GM18526 (cell line): ENCODE results near the gene GRB14.

Source experiments
- POLR2A ChIP-seq: IDR thresholded peaks from 3 replicates; pipeline ENCODE4 v1.6.1; 2011; ENCODE audit not compliant: insufficient read length; ENCODE audit errors: extremely low read depth

The GRB14 gene

DNA sequence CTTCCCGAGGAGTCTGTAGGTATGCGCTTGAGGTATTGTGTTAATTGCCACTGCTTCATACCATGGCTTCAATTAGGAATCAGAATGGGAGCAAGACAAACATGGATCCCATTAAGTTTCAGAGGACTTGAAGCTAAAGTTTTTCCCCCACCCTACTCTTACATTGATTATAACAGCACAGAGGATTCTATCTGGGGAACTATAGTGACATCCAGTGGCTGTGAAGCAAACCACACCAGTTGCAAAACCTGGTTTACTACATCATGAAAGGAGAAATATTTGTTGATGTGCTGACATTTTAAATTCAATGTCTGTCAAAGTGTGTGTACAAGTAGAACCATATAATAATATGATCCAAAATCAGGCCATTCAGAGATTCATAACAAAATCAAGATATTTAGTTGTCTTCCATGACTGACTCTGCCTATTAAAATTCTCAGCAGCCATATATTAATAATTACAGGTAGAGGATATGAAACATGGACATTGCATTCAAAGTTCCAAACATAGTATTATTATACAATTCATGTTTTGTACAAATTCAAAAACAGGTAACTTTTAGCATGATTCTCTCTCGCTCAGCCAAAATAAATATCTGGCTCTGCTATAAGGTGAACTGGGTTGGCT lies 82.9 kb downstream of the GRB14 start:
- TF ChIP-seq POLR2A: no peak

GRCh38 chr2:164535280-164536025 lies 85.8 kb downstream of the GRB14 start:
- no peak for TF ChIP-seq POLR2A

DNA sequence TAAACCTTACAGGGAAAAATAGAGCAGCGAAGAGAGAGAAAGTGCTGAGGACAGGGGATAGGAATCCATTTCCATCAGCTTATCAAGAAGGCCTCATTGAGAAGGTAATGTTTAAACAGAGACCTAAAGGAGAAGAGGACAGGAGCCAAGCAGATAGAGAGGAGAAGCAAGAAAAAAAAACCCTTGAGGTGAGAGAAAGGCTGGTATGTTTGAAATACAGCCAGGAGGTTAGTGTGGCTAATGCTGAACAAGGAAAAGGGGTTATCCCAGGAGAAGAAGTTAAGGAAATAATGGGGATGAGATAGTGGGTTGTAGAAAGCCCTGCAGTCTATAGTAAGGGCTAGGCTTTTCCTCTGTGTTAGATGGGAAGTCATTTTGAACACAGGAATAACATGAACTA lies 90.8 kb downstream of the GRB14 start:
- no peak for TF ChIP-seq POLR2A

DNA sequence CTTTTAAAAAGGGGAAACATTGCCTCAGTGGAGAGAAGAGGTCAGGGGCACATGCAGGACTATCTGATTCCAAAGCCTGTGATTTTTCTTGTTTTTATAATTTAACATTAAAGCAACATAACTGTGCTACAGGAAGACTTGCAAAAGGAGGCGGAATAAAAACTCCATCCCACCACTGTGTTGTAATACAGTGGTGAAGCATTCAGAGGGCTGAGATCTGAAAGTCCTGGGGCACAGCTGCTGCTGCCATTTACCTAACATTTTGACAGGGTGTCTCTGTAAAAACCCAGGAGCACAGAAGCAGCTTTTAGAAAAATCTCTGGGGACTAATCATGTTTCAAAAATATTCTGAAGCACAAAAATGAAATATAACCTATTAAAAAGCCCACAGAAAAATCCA lies 97.6 kb downstream of the GRB14 start:
- TF ChIP-seq POLR2A: no peak

DNA sequence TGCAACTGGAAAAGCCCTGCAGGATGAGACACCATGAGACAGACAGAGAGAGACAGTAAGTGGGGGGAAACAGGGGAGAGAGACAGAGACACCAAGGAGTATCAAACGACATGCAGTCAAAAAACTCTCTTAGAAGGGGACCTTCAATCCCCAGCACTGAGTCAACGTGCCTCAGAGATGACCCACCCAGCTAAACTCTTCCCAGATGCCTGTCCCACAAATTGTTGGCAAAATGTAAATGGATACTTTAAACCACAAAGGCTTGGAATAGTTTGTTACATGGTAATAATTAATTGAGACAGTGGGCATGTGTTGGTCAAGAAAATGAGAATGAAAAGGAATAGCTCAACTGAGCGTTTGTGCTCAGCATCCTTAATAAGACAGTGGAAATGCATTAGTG lies 98.3 kb downstream of the GRB14 start:
- TF ChIP-seq POLR2A: no peak

- no peak for TF ChIP-seq POLR2A
Observed at GRCh38 chr2:164522561-164522981, 98.7 kb downstream of the GRB14 start.

DNA sequence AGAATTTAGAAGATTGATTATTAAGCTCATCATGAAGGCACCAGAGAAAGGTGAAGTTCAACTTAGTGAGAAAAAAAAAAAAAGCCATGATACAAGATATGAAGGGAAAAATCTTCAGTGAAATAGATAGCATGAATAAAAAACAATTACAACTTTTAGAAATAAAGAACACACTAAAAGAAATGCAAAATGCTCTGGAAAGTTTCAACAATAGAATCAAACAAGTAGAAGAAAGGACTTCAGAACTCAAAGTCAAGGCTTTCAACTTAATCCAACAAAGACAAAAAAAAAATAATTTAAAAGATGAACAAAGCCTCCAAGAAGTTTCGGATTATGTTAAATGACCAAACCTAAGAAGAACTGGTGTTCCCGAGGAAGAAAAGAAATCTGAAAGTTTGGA lies 105.5 kb downstream of the GRB14 start:
- TF ChIP-seq POLR2A: no peak

DNA sequence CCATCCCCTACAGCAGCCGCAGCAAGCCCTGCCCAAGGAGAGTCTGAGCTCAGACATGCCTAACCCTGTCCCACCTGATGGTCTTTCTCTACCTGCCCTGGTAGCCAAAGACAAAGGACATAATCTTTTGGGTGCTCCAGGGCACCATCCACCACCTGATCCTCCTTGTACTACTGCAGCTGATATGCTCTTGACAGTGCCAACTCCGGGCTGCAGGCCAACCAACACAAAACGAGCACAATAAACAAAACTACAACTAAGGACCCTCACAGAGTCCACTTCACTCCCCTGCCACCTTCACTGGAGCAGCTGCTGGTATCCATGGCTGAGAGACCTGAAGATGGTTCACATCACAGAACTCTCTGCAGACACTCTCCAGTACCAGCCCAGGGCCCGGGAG lies 106.3 kb downstream of the GRB14 start:
- no peak for TF ChIP-seq POLR2A

- no peak for TF ChIP-seq POLR2A
Observed at GRCh38 chr2:164514491-164514890, 106.8 kb downstream of the GRB14 start.

GRCh38 chr2:164512871-164513270 lies 108.4 kb downstream of the GRB14 start:
- no peak for TF ChIP-seq POLR2A

DNA sequence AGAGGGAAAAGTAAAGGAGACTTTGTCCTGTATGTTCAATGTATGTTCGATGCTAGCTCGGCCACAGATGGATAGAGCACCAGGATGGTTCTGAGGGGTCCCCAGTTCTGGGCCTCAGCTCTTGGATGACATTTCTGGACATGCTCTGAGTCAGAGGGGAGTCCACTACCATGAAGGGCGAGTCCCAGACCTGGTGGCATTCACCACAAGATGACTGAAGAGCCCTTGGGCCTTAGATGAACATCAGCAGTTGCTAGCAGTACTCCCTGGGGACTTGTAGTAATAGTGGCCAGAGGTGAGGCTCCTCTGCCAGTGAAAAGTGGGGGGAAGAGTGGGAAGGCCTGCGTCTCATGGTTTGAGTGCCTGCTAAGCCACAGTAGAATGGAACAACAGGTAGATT lies 109.5 kb downstream of the GRB14 start:
- no peak for TF ChIP-seq POLR2A

- TF ChIP-seq POLR2A: no peak
Observed at GRCh38 chr2:164510895-164511294, 110.4 kb downstream of the GRB14 start.

DNA sequence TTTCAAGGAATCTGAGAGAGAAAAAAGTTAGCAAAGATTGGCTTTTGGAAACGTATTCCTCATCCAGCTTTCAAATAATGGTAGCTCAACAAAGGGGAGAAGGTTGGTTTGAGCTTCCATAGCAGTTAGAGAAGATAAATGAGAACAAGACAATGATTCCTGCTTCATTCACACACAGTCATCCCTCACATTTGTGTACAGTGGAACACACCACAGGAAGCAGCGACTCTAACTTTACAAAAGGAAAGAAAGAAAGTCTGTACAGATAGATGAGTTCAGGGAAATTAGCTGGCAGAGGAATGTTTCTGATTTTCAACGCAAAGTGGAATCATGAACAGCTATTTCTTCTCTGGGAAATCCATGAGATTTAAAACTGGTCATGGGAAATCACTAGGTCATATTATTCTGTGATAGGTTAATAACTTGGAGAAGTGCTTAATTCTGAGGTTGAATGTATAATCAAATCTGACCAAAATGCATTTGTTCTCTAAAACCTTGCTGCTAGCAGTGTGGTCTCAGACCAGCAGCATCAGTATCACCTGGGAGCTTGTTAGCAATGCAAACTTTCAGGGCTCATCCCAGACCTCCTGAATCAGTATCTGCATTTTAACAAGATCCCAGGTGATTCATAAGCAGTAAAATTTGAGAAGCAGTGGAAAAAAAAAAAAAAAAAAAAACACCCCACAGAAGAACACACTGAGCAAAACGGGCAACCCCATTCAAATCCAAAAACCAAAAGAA lies 112.0 kb downstream of the GRB14 start:
- no peak for TF ChIP-seq POLR2A

DNA sequence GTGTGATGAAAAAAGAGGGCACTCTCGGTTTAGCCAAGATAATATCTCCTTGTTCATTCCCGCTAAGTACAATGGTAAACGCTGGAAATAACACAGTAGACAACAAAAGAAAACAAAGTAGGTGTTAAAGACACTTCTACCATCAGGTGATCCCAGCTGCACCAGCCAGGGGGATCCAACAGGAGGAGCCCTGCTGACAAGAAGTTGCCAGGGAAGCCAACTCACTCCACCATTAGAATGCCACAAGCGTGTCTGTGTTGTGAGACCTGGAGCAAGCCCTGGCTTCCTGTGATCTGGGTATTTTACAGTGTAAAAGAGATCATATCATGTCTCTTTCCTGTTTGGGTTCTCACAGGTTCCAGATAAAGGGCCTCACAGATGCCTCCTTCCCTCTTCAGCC lies 117.0 kb downstream of the GRB14 start:
- no peak for TF ChIP-seq POLR2A

- no peak for TF ChIP-seq POLR2A
Observed at GRCh38 chr2:164498836-164499235, 122.4 kb downstream of the GRB14 start.

- TF ChIP-seq POLR2A: no peak
Observed at GRCh38 chr2:164496881-164497280, 124.4 kb downstream of the GRB14 start.
